GM21717 (cell line): ENCODE measurements around the gene ADIPOR1.
A peak's percentile ranks its signal among the peaks of the same experiment; 100 is the strongest.
"Not testable (repeated sequence)": the region's sequence is repeated elsewhere in the genome, so short reads cannot be mapped to it uniquely, and the experiment has no call there.

ENCODE experiments used
- ATAC-seq: cut with Tn5 transposase; IDR thresholded peaks from one replicate; pipeline ENCODE4 v1.9.1; 2021; ENCODE audit warnings: mild to moderate bottlenecking, moderate library complexity; ENCODE audit not compliant: unreplicated experiment

Gene ADIPOR1

DNA sequence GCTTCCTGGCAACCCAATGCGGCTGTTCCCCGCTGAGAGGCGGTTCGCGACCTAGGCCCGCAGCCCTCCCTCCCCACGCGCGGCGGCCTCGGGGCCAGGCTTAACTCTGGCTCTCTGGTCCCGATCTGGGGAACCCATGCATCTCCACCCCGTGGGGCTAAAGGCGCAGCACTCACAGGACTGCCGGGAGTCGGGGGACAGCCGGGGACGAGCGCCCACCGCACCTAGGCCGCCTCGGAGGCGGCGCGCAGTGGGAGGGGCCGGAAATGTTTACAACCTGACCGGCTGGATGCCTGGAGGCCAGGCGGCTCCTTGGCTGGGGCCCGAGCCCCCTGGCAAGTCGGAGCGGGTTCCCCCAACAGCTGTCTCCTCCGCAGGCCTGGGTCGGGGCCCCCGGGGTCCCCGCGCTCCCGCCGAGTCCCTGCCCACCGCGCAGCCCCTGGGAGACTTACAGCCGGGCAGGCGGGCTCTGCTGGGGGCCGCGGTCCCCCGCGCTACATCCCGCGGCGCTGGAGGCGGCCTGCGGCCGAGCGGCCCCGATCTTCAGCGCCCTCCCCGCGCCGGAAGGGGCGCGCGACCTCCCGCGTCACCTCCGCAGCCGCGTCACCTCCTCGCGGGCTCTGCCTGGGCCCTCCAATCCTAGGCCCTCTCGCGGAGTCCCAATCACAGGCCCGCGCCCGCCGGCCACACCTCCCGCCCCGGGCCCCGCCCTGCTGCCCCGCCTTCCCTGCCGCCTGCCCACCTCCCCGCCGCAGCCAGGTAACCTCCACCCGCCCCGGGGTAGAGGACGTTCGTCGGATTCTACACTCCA lies at the start of gene ADIPOR1:
Gene ADIPOR1, minus strand, starts transcription at position 580 of the 811 bp plus-strand sequence. CDS start 7,242 bp downstream, outside the sequence.
- peak; percentile 95 for ATAC-seq

- ATAC-seq, result peak; percentile 87
Observed at GRCh38 chr1:203006948-203007871, 49.1 kb upstream of the ADIPOR1 start, which contains the start of gene TMEM183A. Gene TMEM183A (plus strand): TSS chr1:203007374. CDS start chr1:203007466, 92 bp downstream.

DNA sequence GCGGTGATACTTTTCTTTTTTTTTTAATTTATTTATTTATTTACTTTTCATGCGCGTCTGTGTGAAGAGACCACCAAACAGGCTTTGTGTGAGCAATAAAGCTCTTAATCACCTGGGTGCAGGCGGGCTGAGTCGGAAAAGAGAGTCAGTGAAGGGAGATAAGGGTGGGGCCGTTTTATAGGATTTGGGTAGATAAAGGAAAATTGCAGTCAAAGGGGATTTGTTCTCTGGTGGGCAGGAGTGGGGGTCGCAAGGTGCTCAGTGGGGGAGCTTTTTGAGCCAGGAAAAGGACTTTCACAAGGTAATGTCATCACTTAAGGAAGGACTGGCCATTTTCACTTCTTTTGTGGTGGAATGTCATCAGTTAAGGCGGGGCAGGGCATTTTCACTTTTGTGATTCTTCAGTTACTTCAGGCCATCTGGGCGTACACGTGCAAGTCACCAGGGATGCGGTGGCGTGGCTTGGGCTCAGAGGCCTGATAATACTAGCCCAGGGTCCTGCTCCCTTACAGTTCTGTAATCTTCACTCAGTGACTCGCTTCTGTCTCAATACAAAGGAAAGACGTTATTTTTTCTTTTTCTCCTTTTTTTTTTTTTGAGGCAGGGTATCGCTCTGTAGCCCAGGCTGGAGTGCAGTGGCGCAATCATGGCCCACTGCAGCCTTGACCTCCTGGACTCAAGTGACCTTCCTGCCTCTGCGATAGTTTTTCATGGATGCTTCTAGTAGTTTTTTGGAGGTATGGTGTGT lies 47.5 kb upstream of the ADIPOR1 start:
- ATAC-seq, result not testable (repeated sequence)

DNA sequence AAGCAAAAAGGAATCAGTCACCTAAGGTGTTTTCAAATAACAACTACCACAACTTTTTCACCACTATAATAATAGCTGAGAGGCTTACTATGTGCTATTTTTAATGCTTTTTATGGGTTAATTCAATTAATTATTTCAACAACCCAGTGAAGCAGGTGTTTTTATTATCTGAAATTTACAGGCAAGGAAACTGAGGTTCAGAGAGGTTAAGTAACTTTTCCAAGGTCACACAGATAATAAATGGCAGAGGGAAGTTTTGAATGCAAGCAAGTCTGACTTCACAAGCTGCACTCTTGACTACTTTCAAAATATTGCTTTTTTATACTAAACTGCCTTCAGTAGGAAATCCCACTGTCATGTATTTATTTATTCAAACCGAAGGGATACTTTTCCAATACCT lies 44.8 kb upstream of the ADIPOR1 start:
- no peak for ATAC-seq

- ATAC-seq, result no peak
Observed at GRCh38 chr1:203001986-203002385, 43.9 kb upstream of the ADIPOR1 start.

DNA sequence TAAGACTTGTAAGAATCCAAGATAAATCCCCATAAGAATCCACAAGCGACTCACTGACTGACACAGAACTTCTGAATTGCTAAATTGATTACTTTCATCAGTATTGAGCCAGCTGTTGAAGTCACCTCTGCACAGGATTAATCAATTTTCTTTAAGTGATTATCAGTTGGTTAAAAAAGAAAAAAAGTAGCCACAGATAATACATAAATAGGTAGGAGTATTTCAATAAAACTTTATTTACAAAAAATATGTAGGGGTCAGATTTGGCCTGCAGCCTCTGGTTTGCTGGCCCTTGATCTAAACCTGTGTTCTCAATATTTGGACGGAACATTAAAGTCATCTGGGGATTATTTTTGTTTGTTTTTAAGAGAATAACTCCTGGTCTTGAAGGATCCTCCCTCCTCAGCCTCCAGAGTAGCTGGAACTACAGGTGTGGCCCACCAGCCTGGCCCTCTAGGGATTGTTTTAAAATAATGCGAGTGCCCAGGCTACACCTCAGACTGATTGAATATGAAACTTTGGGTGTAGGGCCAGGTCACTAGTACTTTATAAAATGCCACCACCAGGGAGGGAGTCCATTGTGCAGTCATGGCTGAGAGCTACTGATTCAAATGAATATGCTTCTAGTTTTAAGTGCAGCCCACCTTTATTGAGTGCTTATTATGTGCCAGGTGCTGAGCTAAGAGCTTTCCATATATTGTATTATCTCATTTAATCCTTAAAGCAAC lies 42.3 kb upstream of the ADIPOR1 start:
- ATAC-seq, result no peak

DNA sequence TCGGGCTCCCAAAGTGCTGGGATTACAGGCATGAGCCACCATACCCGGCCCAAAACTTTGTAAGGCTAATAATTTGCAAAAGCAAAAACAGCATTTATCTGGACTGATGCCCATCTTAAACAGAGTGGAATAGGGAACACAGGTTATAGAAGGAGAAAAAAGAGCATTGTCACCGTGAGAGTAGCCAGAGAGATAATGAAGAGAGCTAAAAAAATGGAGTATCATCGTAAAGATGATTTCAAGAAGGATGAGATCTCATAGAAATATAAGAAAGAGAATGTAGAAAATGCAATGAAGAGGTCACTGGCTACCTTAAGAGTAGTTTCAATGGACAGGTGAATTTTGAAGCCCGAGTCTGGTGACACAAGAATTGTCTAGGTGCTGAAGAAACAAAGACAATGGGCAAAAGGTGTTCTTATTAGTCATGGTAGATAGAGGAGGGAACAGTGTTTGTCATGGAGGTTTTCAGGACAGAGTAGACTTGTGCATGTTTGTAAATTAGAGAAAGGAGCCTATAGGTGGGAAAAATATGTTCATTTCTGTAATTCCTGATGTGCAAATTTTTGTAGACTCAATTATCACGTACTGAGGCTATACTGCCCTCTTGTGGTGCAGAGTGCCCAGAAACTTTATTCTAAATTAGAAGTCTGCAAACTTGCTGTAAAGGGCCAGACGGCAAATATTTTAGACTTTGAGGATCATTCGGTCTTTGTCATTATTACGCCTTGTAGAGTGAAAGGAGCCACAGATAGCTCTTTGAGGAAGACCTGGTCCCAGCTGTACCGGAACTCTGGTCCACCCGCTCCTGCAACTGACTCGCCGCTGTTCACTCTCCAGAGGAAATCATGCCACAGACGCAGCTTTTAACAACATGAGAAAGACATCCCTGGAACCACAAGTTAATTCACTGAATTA lies 41.0 kb upstream of the ADIPOR1 start:
- no peak for ATAC-seq

DNA sequence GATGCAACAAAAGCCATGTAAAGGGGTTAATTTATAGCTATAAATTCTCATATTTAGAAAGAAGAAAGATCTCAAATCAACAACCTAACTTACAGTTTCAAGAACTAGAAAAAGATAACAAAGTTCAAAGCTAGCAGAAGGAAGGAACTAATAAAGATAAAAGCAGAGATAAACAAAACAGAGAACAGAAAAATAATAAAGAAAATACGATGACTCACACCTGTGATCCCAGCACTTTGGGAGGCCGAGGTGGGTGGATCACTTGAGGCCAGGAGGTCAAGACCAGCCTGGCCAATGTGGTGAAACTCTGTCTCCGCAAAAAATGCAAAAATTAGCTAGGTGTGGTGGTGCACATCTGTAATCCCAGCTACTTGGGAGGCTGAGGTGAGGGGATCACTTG lies 36.6 kb upstream of the ADIPOR1 start:
- ATAC-seq, result no peak

GRCh38 chr1:202991112-202991511 lies 33.0 kb upstream of the ADIPOR1 start:
- no peak for ATAC-seq

DNA sequence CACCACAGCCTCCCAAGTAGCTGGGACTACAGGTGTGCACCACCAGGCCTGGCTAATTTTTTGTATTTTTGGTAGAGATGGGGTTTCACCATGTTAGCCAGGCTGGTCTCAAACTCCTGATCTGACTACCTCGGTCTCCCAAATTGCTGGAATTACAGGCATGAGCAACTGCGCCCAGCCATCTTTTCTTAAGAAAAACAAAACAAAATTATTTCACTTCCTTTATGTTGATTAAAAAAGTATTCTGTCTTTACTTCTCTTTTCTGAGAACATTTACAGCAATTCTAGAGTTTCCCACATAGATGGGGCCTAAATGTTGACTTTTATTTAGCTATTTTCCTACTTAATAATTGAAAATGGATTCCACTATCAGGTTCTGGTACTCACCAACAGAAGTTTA lies 31.8 kb upstream of the ADIPOR1 start:
- no peak for ATAC-seq

DNA sequence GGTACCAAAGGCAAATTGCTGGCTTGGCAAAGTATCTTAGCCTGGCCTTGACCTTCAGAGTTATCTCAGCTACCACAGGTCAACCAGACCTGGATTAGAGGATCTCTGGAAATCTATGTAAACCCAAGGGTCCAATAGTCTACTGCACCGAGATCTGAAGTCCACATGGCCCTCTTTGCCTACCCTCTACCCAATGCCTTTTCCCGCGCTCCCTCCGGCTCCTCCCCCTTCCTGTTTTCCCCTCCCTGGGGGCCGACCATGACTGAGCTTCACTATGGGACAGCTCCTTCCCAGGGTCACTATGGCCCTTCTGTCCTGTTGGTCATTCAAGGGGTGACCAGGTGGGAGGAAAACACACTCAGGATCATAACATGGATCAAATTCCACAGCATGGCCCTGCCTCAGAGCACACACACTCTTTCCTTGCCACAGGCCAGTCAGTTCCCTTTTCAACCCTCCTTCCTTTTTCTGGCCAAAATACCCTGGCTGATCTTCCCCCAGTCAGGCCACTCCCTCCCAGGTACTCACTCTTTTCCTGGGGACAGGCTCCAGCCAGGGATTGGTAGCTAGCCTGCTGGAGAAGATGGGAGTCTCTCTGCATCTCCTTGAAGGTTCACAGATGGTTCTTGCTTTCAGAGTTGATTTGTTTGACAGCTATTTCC lies 29.9 kb upstream of the ADIPOR1 start:
- ATAC-seq, result no peak

- no peak for ATAC-seq
Observed at GRCh38 chr1:202987255-202987654, 29.1 kb upstream of the ADIPOR1 start.

DNA sequence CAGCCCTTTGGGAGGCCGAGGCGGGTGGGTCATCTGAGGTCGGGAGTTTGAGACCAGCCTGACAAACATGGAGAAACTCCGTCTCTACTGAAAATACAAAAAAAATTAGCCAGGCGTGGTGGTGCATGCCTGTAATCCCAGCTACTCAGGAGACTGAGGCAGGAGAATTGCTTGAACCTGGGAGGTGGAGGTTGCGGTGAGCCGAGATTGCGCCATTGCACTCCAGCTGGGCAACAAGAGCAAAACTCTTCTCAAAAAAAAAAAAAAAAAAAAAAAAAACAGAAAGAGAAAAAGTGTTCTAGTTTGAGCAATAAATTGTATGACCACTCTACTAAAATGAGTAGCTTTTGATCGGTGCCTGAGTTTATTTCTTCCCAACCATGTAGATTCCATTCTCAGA lies 28.0 kb upstream of the ADIPOR1 start:
- ATAC-seq, result not testable (repeated sequence)

DNA sequence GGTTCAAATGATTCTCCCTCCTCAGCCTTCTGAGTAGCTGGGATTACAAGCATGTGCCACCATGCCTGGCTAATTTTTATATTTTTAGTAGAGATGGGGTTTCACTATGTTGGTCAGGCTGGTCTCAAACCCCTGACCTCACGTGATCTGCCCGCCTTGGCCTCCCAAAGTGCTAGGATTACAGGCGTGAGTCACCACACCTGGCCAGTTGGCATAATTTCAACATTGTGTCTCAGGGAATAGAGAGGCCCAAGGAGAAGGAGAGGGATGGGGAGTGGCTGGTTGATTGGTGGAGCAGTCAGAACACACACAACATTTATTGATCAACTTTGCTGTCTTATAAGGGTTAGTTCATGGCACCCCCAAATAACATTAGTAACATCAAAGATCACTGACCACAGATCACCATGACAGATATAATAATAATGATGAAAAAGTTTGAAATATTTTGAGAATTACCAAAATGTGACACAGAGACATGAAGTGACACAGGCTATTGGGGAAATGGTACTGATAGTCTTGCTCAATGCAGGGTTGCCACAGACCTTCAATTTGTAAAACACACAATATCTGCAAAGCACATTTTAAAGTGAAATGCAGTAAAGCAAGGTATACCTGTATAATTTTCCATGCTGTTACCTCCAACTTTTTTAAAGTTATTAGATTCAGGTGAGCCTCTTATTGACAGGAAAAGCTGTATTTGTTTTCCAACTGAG lies 24.8 kb upstream of the ADIPOR1 start:
- ATAC-seq, result no peak

DNA sequence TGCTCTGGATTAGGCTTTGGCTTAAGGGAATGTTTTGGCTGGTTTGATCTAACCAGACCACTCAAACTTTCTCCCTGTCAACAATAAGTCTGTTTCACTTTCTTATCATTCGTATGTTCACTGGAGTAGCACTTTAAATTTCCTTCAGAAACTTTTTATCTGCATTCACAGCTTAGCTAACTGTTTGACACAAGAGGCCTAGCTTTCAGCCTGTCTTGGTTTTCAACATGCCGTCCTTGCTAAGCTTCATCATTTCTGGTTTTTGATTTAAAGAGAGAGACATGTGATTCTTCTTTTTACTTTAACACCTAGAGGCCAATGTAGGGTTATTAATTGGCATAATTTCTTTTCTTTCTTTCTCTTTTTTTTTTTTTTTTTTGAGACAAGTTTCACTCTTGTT lies 23.8 kb upstream of the ADIPOR1 start:
- no peak for ATAC-seq

GRCh38 chr1:202979459-202979858 lies 21.3 kb upstream of the ADIPOR1 start:
- ATAC-seq, result no peak

- no peak for ATAC-seq
Observed at GRCh38 chr1:202976633-202977032, 18.5 kb upstream of the ADIPOR1 start.

GRCh38 chr1:202974856-202975255 lies 16.7 kb upstream of the ADIPOR1 start:
- no peak for ATAC-seq
